ENCODE measurements around the gene SH3RF3. TPM values are rescaled to one million over a fixed set of nuclear protein-coding genes. Genes with fewer than 3 reads are reported as not detected.

The SH3RF3 gene
- total RNA-seq, 1 experiment from 2014 or later, result 4.9 TPM

DNA sequence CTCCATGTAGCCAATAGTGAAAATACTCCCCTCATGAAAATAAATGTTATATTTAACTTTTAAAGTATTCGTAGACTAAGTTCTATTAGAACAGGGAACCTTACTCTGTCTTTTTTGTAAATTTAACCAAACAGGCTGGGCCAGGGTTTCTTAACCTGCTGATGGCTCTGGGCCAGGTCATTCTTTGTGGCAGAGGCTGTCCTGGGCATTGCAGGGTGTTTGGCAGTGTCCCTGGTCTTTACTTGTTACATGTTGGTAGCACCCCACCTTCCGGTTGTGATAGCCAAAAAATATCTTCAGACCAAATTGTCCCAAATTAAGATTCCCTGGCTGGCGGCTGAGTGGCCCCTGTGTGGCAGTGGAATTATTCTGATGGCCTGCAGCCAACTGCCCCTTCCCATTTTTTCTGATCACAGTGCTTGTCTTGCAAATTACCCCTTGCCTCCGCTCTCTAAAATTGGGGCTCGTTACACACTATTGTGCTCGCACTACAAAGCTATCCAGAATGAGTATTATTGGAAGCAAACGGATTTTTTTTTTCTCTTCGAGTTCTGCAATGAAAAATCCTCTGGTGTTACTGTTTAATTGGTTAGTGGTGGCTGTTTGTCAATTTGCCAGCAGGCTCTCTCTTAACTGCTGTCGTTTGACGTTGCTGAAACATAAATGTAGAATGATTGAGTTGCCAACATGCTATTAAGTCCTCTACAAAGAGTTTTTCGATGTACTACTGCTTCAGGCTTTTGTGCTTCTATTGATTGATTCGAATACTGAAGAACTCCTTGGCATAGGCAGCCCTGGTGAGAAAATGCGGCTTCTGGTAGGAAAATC lies 216.9 kb downstream of the SH3RF3 start:
- POLR2A ChIA-PET, result no interaction called here
- intact Hi-C loops (cut with micrococcal nuclease; ENCODE audit: unreplicated experiment) (no loop called here), in situ Hi-C loops (cut with HindIII; ENCODE audit: low pct_unique_long_range_greater_than_20kb, low sequenced_read_pairs) (no loop called here)
- Histone ChIP-seq H3K36me3 (ENCODE audit: control insufficient read depth, insufficient read depth, low read length) (no peaks in the 10 kb centered on the region), H3K4me3 (ENCODE audit: low read depth in 2 of 2, low read length in 2 of 2) (no peak overlapping the region), H3K27me3 (ENCODE audit: control insufficient read depth, insufficient read depth, low read length) (no peaks in the 10 kb centered on the region), H3K27ac (ENCODE audit: low read length) (no peak overlapping the region), H3K9me3 (ENCODE audit: control insufficient read depth, insufficient read depth, low read depth, low read length) (no peaks in the 10 kb centered on the region), H3K4me1 (ENCODE audit: control insufficient read depth, insufficient read depth, low read length) (peaks cover 2% of the 10 kb centered on the region)
- ATAC-seq (no peak), DNase-seq (ENCODE audit: low read depth, low spot score) (no peak)
- no TSS peak for BruUV-seq (replicated peaks)
- CTCF ChIA-PET, result no interaction called here
- TF ChIP-seq SIN3A (IDR thresholded peaks at IDR 0.05; ENCODE audit: borderline replicate concordance, insufficient read depth, low read depth, low read length) (no peak), REST (IDR thresholded peaks at IDR 0.05; ENCODE audit: insufficient read depth in 1 of 2, low read depth in 2 of 2, low read length in 1 of 2) (no peak), CTCF (IDR thresholded peaks at IDR 0.05) (no peak), POLR2AphosphoS5 (IDR thresholded peaks at IDR 0.05; ENCODE audit: low read depth, low read length) (no peak), TCF7L2 (IDR thresholded peaks at IDR 0.05; ENCODE audit: low read depth, low read length) (no peak)

DNA sequence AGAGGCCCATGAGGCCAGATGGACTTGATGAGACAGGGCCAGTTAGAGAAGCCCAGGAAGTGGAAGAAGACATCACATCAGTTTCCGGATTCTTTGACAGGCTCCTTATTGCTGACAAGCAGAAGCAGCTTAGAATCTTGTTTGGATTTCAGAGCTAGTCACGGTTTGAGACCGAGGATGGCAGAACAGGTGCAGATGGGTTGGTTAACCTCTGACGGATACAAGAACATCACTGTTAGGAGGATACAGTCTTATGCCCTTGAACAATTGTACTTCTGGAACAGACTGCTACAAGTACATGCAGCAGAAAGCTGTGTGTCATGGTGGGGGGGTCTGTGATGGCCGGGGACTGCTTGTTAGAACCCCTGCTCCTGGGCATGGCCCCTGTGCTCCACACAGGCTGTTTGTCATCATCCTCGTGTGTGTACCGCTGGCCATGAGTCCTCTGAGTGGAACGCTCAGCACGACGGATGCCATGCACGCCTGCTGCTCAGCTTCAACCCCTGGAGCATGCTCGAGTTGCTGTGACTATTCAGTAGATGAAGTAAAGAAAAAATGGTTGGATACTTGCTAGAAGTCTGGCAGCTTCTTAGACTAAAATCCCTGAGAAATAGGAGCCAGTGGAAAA lies 217.7 kb downstream of the SH3RF3 start:
- intact Hi-C loops (cut with micrococcal nuclease; ENCODE audit: unreplicated experiment) (no loop called here), in situ Hi-C loops (cut with HindIII; ENCODE audit: low pct_unique_long_range_greater_than_20kb, low sequenced_read_pairs) (no loop called here)
- no peaks in the 10 kb centered on the region for H3K27me3 ChIP-seq (ENCODE audit: control insufficient read depth, insufficient read depth, low read length)
- TF ChIP-seq SIN3A (IDR thresholded peaks at IDR 0.05; ENCODE audit: borderline replicate concordance, insufficient read depth, low read depth, low read length), result no peak
- TF ChIP-seq CTCF (IDR thresholded peaks at IDR 0.05), result no peak
- TF ChIP-seq REST (IDR thresholded peaks at IDR 0.05; ENCODE audit: insufficient read depth in 1 of 2, low read depth in 2 of 2, low read length in 1 of 2), result no peak
- TF ChIP-seq TCF7L2 (IDR thresholded peaks at IDR 0.05; ENCODE audit: low read depth, low read length), result no peak
- TF ChIP-seq POLR2AphosphoS5 (IDR thresholded peaks at IDR 0.05; ENCODE audit: low read depth, low read length), result no peak
- H3K9me3 ChIP-seq (ENCODE audit: control insufficient read depth, insufficient read depth, low read depth, low read length), result no peaks in the 10 kb centered on the region
- POLR2A ChIA-PET, result no interaction called here
- DNase-seq (ENCODE audit: low read depth, low spot score) (no peak), ATAC-seq (no peak)
- peaks cover 6% of the 10 kb centered on the region for H3K4me1 ChIP-seq (ENCODE audit: control insufficient read depth, insufficient read depth, low read length)
- CTCF ChIA-PET, result no interaction called here
- H3K27ac ChIP-seq (ENCODE audit: low read length), result no peak overlapping the region
- H3K36me3 ChIP-seq (ENCODE audit: control insufficient read depth, insufficient read depth, low read length), result no peaks in the 10 kb centered on the region
- BruUV-seq (replicated peaks), result no TSS peak
- no peak overlapping the region for H3K4me3 ChIP-seq (ENCODE audit: low read depth in 2 of 2, low read length in 2 of 2)

Measured in Panc1 (cell line).